Measurements from ENCODE around the gene EPHB1. TPM values are rescaled to one million over a fixed set of nuclear protein-coding genes. Genes with fewer than 3 reads are reported as not detected.
A peak's percentile ranks its signal among the peaks of the same experiment; 100 is the strongest.
"Not testable (repeated sequence)": the region's sequence is repeated elsewhere in the genome, so short reads cannot be mapped to it uniquely, and the experiment has no call there.

EPHB1 gene
- total RNA-seq, 4 donors from 2014 or later = 11.1 to 14.2 (median 13.0) TPM

GRCh38 chr3:135033737-135034136 is 238.7 kb downstream of the EPHB1 start:
- intact Hi-C loops (cut with DNase I; ENCODE audit: low total_unique reads) = no loop called here
- DNase-seq (ENCODE audit: low spot score in 2 of 2) = no peak
- WGBS, 2 donors = 74 to 77% methylated on average over 7 of the region's 7 CpGs
- no peak for TF ChIP-seq POLR2A (IDR thresholded peaks at IDR 0.05)
- TF ChIP-seq, protein P1, sequence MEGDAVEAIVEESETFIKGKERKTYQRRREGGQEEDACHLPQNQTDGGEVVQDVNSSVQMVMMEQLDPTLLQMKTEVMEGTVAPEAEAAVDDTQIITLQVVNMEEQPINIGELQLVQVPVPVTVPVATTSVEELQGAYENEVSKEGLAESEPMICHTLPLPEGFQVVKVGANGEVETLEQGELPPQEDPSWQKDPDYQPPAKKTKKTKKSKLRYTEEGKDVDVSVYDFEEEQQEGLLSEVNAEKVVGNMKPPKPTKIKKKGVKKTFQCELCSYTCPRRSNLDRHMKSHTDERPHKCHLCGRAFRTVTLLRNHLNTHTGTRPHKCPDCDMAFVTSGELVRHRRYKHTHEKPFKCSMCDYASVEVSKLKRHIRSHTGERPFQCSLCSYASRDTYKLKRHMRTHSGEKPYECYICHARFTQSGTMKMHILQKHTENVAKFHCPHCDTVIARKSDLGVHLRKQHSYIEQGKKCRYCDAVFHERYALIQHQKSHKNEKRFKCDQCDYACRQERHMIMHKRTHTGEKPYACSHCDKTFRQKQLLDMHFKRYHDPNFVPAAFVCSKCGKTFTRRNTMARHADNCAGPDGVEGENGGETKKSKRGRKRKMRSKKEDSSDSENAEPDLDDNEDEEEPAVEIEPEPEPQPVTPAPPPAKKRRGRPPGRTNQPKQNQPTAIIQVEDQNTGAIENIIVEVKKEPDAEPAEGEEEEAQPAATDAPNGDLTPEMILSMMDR (IDR thresholded peaks at IDR 0.05) = no peak
- H3K4me3 ChIP-seq (ENCODE audit: low read depth, poor library complexity, severe bottlenecking) = no peak overlapping the region

- intact Hi-C loops (cut with DNase I; ENCODE audit: low total_unique reads) = no loop called here
- WGBS, 2 donors = 33 to 48% methylated on average over 4 of the region's 4 CpGs
- peak in 1 of 2 donors; percentile 58 for DNase-seq (ENCODE audit: low spot score in 2 of 2)
- H3K4me3 ChIP-seq (ENCODE audit: low read depth, poor library complexity, severe bottlenecking) = no peak overlapping the region
- no peak for TF ChIP-seq POLR2A (IDR thresholded peaks at IDR 0.05)
- TF ChIP-seq, protein P1 (IDR thresholded peaks at IDR 0.05) = no peak
Measured at GRCh38 chr3:135034291-135034768, 239.3 kb downstream of the EPHB1 start.

GRCh38 chr3:135034891-135035440 is 239.9 kb downstream of the EPHB1 start:
- intact Hi-C loops (cut with DNase I; ENCODE audit: low total_unique reads) = no loop called here
- no peak for TF ChIP-seq POLR2A (IDR thresholded peaks at IDR 0.05)
- TF ChIP-seq, protein P1 (IDR thresholded peaks at IDR 0.05) = no peak
- DNase-seq (ENCODE audit: low spot score in 2 of 2) = peak in 1 of 2 donors; percentile 50
- no peak overlapping the region for H3K4me3 ChIP-seq (ENCODE audit: low read depth, poor library complexity, severe bottlenecking)
- WGBS, 2 donors = 79% methylated on average over 6 of the region's 6 CpGs

GRCh38 chr3:135038186-135038585 is 243.1 kb downstream of the EPHB1 start:
- 79 to 85% methylated on average over 5 of the region's 5 CpGs for WGBS, 2 donors

DNA sequence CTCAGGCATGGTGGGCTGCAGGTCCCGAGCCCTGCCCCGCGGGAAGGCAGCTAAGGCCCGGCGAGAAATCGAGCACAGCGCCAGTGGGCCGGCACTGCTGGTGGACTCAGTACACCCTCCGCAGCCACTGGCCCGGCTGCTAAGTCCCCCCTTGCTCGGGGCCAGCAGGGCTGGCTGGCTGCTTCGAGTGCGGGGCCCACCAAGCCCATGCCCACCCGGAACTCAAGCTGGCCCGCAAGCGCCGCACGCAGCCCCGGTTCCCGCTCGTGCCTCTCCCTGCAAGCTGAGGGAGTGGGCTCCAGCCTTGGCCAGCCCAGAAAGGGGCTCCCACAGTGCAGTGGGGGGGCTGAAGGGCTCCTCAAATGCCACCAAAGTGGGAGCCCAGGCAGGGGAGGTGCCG is 244.5 kb downstream of the EPHB1 start:
- not testable (repeated sequence) for DNase-seq (ENCODE audit: low spot score in 2 of 2)
- 93 to 97% methylated on average over 17 to 20 of the region's 22 CpGs for WGBS, 2 donors

More at GRCh38 chr3:135038186-135038585, 243.1 kb downstream of the EPHB1 start:
- no peak overlapping the region for H3K4me3 ChIP-seq (ENCODE audit: low read depth, poor library complexity, severe bottlenecking)
- intact Hi-C loops (cut with DNase I; ENCODE audit: low total_unique reads) = no loop called here
- no peak for TF ChIP-seq POLR2A (IDR thresholded peaks at IDR 0.05)
- TF ChIP-seq, protein P1 (IDR thresholded peaks at IDR 0.05) = no peak
- no peak for DNase-seq (ENCODE audit: low spot score in 2 of 2)

DNA sequence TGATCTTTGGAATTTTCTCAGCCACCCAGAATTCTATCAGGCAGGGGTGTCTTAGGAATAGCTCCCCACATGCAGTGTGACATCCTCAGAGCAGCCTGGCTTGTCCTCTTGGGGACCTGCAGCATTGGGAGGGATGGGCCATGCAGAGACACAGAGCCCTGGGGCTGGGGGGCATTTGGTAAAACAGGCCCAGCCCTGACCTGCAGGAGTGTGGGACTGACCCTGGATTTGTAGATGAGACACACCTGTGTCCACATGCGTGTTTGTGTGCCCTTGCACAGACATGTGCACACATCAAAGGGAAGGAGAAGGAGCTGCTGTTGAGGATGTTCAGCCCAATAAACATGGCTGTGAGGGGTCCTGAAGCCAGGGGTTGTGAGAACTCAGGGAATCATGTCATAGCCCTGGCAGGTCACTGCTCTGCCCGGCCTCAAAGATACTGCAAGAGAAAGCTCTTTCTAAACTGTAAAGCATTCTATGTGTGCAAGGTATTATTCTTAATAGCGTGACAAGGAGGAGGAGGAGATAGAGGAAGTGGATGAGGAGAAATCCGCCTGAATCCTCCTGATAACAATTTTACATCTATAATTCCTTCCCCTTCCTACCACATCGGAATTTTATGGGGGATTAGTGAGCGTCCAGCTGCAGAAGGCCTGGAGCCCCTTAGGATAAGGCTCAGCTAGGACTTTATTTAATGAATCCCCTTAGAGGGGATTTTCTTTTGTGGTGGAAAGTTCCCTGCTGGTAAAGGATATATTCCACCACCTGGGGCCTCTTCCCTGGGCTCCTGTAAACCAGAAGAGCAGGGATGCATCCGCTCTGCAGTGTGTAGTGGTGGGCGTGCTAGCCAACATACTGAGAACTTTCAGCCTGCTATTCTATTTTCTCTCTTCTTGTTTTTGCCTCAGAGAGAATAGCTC is 245.5 kb downstream of the EPHB1 start:
- intact Hi-C loops (cut with DNase I; ENCODE audit: low total_unique reads) = no loop called here
- DNase-seq (ENCODE audit: low spot score in 2 of 2) = no peak
- H3K4me3 ChIP-seq (ENCODE audit: low read depth, poor library complexity, severe bottlenecking) = no peak overlapping the region
- TF ChIP-seq, protein P1 (IDR thresholded peaks at IDR 0.05) = no peak
- TF ChIP-seq POLR2A (IDR thresholded peaks at IDR 0.05) = no peak
- 83 to 86% methylated on average over 8 of the region's 8 CpGs for WGBS, 2 donors

More for the DNA sequence above, 244.5 kb downstream of the EPHB1 start:
- intact Hi-C loops (cut with DNase I; ENCODE audit: low total_unique reads); H3K4me3 ChIP-seq (ENCODE audit: low read depth, poor library complexity, severe bottlenecking): not testable (repeated sequence)
